OCI-LY3 (cell line): Measurements from ENCODE around the gene RHBDD1.

Experiments
- H2AFZ ChIP-seq: fragments of 200-600, 300-600 bp; shearing (Covaris generic); 2 replicates; pipeline ENCODE4 v1.6.0; 2014; ENCODE audit warnings: antibody characterized with exemption, low read depth, low read length
- H3K27ac ChIP-seq: fragments of 200-600, 300-600 bp; sonication (generic); 2 replicates; pipeline ENCODE4 v1.5.1; 2014; ENCODE audit warnings: mild to moderate bottlenecking, low read length, moderate library complexity, mixed read lengths
- H3K27me3 ChIP-seq: fragments of 200-600, 300-600 bp; sonication (generic); 2 replicates; pipeline ENCODE4 v1.6.1; 2014; ENCODE audit warnings: low read depth, low read length, mixed read lengths
- H3K36me3 ChIP-seq: fragments of 200-600, 300-600 bp; sonication (generic); replicated peaks from 2 replicates; pipeline ENCODE3; 2014; ENCODE audit warnings: low read depth, low read length, mixed read lengths
- H3K4me1 ChIP-seq: fragments of 300-600, 200-600 bp; sonication (generic); 2 replicates; pipeline ENCODE4 v1.6.1; 2014; ENCODE audit warnings: low read length, mixed read lengths
- H3K4me2 ChIP-seq: fragments of 200-600, 300-600 bp; sonication (generic); 2 replicates; pipeline ENCODE4 v1.6.1; 2014; ENCODE audit warnings: low read length, mixed read lengths
- H3K4me3 ChIP-seq: fragments of 300-600, 200-600 bp; sonication (generic); 2 replicates; pipeline ENCODE4 v1.5.1; 2014; ENCODE audit warnings: antibody characterized with exemption, mild to moderate bottlenecking, low read length, moderate library complexity
- H3K79me2 ChIP-seq: fragments of 300-600, 200-600 bp; shearing (Covaris generic); 2 replicates; pipeline ENCODE4 v1.6.1; 2014; ENCODE audit warnings: mild to moderate bottlenecking, low read length, mixed read lengths
- H3K9ac ChIP-seq: fragments of 300-600, 200-600 bp; shearing (Covaris generic); 2 replicates; pipeline ENCODE4 v1.6.0; 2014; ENCODE audit warnings: mild to moderate bottlenecking, low read length, moderate library complexity
- H3K9me3 ChIP-seq: fragments of 200-600, 300-600 bp; shearing (Covaris generic); 2 replicates; pipeline ENCODE4 v1.6.1; 2014; ENCODE audit warnings: low read length, mixed read lengths; ENCODE audit not compliant: insufficient read depth
- H4K20me1 ChIP-seq: fragments of 200-600, 300-600 bp; sonication (generic); 2 replicates; pipeline ENCODE4 v1.6.1; 2016; ENCODE audit warnings: low read length, mixed read lengths; ENCODE audit not compliant: insufficient read depth
- CTCF ChIP-seq: fragments of 200-600, 300-600 bp; sonication (generic); IDR thresholded peaks from 2 replicates; pipeline ENCODE4 v1.5.1; 2014; ENCODE audit warnings: antibody characterized with exemption, low read length, low read depth
- EZH2phosphoT487 ChIP-seq: fragments of 200-600 bp; shearing (Covaris generic); IDR thresholded peaks from 2 replicates; pipeline ENCODE4 v1.6.1; 2018; ENCODE audit warnings: antibody characterized with exemption, mixed run types, low read depth

Gene RHBDD1

GRCh38 chr2:226847511-226847910 lies 11.7 kb downstream of the RHBDD1 start:
- Histone ChIP-seq H3K27me3 (no peaks in the 10 kb centered on the region), H2AFZ (no peak overlapping the region), H3K4me2 (no peak overlapping the region), H3K27ac (no peak overlapping the region), H3K79me2 (no peaks in the 10 kb centered on the region), H3K36me3 (peaks cover under 1% of the 10 kb centered on the region), H3K4me1 (peaks cover 17% of the 10 kb centered on the region), H3K9ac (no peak overlapping the region), H3K9me3 (no peaks in the 10 kb centered on the region), H3K4me3 (no peak overlapping the region), H4K20me1 (peaks cover 3% of the 10 kb centered on the region; the same call in 1 of the 2 replicates)
- no peak for TF ChIP-seq EZH2phosphoT487
- TF ChIP-seq CTCF = no peak

GRCh38 chr2:226849349-226849748 lies 13.5 kb downstream of the RHBDD1 start:
- Histone ChIP-seq H3K4me2 (no peak overlapping the region), H4K20me1 (no peaks in the 10 kb centered on the region), H3K9me3 (no peaks in the 10 kb centered on the region), H3K4me3 (no peak overlapping the region), H3K79me2 (no peaks in the 10 kb centered on the region), H2AFZ (no peak overlapping the region), H3K9ac (no peak overlapping the region), H3K27me3 (no peaks in the 10 kb centered on the region), H3K27ac (no peak overlapping the region), H3K4me1 (peaks cover 6% of the 10 kb centered on the region; the same call in 1 of the 2 replicates), H3K36me3 (no peaks in the 10 kb centered on the region)
- no peak for TF ChIP-seq CTCF
- no peak for TF ChIP-seq EZH2phosphoT487

GRCh38 chr2:226850024-226850423 lies 14.2 kb downstream of the RHBDD1 start:
- no peaks in the 10 kb centered on the region for H3K27me3 ChIP-seq
- H3K9me3 ChIP-seq = no peaks in the 10 kb centered on the region
- TF ChIP-seq EZH2phosphoT487 (no peak), CTCF (no peak)
- H3K36me3 ChIP-seq = no peaks in the 10 kb centered on the region
- no peaks in the 10 kb centered on the region for H3K79me2 ChIP-seq
- no peak overlapping the region for H3K9ac ChIP-seq
- H2AFZ ChIP-seq = no peak overlapping the region
- no peaks in the 10 kb centered on the region for H4K20me1 ChIP-seq
- no peak overlapping the region for H3K4me3 ChIP-seq
- no peak overlapping the region for H3K4me2 ChIP-seq
- no peak overlapping the region for H3K27ac ChIP-seq
- H3K4me1 ChIP-seq = peaks cover 6% of the 10 kb centered on the region; the same call in 1 of the 2 replicates

GRCh38 chr2:226855787-226856186 lies 19.9 kb downstream of the RHBDD1 start:
- H3K36me3 ChIP-seq = no peaks in the 10 kb centered on the region
- peaks cover 14% of the 10 kb centered on the region for H3K4me1 ChIP-seq
- H3K4me3 ChIP-seq = no peak overlapping the region
- H3K27ac ChIP-seq = no peak overlapping the region
- no peak overlapping the region for H3K4me2 ChIP-seq
- TF ChIP-seq CTCF = no peak
- H4K20me1 ChIP-seq = no peaks in the 10 kb centered on the region
- no peaks in the 10 kb centered on the region for H3K27me3 ChIP-seq
- H2AFZ ChIP-seq = no peak overlapping the region
- no peaks in the 10 kb centered on the region for H3K9me3 ChIP-seq
- no peak overlapping the region for H3K9ac ChIP-seq
- H3K79me2 ChIP-seq = no peaks in the 10 kb centered on the region
